IPS DF 4.7 (cell line): ENCODE measurements around the gene ARMS2.

Experiments used
- DNase-seq: peaks from one replicate; pipeline ENCODE4 v3.0.0-alpha.2; 2013; ENCODE audit warnings: low spot score; ENCODE audit errors: extremely low read depth

The ARMS2 gene

DNA sequence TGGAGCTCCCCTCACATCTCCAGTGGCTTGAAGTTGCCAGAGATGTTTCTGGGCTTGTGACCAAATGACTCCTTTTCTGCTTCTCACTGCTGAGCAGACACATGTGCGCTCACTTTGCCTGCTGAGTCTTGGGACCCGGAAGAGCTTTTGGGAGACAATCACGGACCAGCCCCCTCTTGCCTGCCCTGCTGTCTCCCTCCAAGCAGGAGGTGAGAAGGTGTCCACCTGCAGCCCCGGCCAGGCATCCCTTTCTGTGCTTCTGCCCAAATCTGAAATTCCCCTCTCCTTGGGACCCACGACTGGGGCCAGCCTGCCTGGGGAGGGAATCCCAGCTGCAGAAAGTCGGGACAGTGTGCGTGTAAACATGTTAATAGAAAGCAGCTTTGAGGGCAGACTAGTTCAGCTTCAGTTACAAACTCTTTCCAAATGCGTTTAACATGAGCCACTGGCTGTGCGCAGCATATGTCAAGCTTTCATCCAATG is 38.6 kb downstream of the ARMS2 start:
- DNase-seq, result no peak

DNA sequence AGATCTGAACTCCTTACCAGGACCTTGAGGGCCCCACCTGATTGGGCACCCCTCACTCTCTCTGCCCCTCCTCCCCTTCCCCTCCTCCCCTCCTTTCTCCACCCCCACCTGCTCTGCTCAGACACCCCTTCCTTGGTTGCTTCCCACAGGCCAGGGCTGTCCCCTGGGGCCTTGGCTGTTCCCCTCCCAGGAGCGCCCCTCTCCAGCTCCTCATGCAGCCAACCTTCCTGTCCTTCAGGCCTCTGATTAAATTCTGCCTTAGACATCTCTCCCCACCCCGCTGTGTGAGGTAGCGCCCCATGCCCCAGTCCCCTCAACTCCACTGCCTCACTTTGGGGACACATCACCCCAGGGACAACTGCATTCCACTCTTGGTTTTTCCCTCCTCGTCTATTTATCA is 39.3 kb downstream of the ARMS2 start:
- DNase-seq, result no peak

DNA sequence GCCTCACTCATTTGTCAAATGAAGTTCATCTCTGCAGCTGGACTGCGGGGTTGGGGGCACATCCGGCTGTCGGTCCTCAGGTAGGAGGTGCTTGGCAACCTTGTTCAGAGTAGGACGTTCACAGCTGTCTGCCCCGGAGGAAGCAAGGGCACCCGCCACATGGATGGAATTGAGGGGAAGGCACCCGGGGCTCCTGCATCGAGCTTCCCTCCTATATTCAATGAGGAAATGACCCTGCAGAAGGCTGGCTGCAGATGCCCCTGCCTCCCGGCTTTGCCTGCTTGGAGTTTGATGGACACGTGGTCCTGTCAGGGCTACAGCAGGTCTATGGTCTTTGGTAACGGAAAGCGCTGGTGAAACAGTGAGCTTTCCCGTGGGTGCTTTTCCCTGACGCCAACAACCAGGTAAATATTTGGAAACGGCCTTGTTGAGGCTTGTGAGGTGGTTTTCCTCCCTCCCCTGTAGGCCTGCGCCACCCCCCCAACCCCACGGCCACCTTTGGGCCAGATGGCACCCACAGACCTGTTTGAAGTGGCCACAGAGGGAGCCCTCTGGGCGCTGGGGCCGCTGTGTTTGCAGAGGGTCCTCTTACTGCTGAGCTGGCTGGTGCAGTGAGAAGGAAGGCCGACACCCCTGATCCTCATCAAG is 39.8 kb downstream of the ARMS2 start:
- DNase-seq, result no peak

DNA sequence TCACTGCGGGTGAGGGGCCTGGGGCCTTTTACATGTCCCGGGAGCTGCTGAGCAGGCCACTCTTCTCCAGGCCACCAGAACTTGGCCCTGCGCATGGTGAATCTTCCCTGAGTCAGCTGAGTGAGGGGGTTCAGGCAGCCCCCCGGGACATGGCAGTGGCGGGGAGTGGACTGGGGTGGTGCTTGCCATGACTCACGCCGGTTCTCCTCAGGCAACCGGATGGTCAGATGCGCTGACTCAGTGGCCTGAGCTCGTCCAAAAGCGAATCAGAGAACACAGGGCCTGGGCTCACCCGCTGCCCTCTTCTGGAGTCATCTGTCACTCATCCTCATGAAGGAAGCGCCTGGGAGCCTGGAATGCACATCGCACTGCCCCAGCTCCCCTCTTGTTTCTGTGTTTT is 40.4 kb downstream of the ARMS2 start:
- no peak for DNase-seq

DNA sequence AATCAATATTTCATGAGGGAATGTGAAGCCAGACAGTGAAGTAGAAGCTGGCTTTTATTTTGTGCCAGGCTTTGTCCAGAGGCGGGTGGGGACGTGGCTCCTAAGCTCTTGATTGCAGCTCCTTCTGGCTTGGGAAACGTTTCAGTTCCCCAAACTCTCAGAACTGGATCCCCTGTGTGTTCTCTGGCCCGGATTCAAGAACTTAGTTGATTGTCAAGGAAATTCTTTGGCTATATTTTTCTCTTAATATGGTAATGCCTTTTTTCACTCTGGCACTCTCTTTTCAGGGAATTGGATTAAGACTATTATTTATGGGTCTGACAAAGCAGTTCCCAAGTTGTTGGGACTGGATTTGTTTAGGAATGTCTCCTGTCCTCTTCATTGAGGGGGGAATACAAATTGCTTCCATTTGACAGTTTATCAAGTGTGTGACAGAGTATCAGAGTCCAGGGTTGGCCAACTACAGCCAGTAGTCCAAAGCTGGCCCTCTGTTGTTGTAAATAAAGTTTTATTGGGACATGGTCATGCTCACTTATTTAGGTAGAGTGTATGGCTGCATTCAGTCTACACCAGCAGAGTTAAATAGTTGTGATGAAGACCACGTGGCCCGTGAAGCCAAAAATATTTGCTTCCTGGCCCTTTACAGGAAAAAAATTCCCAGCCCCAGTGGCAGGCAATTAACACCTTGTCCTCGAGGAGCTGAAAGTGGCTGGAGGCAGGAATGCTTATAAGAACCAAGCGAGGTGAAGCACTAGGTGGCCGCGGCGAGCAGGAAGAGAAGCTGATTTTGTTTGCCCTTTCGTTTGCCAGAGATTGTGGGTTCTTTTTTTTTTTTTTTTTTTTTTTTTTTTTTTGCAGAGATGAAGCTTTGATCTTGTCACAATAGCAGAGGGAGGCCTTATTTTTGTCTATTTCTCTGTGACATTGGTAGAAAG is 41.2 kb downstream of the ARMS2 start:
- no peak for DNase-seq

DNA sequence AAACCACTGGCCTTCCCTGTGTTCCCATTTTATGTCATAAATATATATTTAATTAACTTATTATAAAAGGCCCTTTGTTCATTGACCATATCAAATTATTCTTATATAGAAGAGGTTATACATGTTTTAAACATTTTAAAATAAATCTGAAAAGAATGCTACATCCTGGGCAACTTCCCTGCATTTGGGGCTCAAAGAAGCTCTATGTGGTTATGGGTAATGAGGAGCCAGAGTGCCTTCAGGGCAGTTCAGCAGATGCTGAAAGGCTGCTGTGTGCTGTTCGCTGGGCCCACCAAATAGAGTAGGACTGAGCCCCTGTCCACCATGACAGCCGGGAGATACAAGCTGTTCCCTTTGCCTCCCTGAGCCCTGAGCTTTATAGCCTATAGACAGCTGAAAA is 42.8 kb downstream of the ARMS2 start:
- no peak for DNase-seq

DNA sequence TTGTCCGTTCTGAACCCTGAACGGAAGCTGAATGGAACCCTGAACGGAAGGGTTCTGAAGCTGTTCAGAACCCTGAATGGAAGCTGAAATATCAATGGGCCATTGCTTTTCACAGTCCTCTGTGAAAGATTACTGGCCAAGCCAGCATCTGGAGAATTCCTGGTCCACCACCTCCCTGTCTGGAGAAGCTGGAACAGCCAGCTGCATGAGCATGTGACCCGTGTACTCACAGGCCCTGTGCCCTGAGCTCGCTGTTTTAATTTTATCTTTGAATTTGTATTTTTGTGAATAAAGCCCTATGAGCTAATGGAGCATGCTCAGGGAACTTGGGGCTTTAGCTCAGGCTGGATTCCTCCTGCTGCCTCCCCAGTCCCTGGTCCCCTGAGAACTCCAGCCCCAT is 44.1 kb downstream of the ARMS2 start:
- no peak for DNase-seq

DNA sequence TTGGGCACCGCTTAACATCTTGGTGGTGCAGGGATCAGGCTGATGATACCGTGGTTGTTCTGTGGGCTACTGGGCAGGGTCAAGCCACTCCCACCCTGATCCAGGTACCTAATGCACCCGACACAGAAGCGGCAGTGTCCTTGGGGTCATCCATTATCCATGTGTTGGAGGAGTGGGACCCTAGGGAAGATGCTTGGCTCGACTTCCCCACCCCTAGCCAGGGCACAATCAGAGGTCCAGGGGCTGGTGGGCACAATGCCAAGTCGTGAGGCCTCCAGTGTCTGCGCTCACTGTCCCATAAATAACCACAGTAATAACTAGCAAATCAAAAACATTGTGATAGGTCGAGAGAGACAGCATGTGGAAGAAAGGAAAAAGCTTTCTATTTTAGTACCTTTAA is 44.6 kb downstream of the ARMS2 start:
- no peak for DNase-seq

DNA sequence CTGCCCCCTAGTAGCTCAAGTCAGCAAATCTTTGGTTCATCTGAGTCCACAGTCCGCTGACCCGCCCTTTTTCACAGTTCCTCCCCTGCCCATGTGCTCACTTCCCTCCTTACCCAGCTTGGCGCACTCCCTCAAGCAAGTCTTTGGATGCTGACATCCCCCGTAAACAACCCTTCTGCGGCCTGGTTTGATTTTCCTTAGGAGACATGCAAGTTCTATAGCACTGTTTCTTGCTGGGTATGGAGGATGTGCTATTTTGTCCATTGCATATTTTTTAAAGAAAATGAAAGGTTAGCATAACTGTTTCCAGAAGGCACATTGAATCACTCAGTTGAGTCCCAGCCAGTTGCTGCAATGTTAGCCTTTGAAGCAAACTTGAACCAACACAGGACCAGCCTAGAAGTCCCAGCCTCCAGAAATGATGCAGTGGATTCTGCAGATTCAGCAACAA is 45.1 kb downstream of the ARMS2 start:
- DNase-seq, result no peak

DNA sequence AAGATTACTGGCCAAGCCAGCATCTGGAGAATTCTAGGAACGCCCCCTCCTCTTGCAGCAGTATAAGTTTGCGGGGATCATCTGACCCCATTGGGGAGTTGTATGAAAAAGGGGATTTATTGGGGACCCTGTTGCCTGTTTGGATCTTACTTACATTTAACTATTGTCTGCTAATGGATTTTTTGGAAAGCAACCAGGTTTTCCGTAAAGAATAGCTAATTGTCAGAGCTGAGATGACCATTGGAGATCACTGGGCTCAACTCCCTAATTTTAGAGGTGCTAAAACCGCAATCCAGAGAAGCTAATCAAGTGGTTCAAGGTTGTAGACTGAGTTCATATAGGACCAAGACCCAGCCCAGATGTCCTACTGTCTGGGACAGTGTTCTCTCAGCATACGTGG is 45.7 kb downstream of the ARMS2 start:
- no peak for DNase-seq

DNA sequence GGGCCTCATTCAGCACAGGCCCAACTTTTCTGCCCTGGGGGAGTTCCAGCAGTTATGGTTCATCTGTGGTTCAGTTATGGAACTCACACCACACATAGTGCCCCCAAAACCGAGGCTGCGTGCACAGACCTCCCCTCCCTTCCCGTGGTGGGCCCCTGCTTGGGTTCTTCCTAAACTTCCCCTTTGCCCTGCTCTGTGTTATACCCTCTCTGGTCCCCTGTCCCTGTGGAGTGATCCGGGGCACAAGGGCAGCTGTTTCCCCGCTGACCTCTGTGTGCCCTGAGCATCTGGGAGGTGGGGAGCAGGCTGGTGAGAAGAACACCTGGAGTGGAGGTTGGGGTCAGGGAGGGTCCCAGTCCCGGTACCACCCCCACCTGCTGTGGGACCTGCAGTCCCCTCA is 46.3 kb downstream of the ARMS2 start:
- no peak for DNase-seq

DNA sequence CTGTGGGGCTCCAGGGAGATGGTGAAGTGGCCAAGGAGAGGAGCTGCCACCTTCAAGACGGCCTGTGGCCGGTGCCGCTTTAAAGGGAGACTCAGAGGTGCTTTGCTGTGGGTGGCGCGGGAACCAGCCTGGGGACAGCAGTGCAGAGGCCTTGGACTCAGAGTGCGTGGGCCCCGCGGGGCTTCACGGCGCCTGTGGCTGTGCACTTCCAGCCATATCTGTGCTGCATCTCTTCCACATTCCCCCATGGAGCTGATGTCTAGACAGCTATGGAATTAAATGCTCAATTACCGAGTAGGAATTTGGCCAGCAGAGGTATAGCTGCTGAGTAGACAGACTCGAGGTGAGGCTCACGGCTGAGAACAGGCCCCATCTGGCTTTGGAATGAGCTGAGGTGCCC is 48.6 kb downstream of the ARMS2 start:
- no peak for DNase-seq

DNA sequence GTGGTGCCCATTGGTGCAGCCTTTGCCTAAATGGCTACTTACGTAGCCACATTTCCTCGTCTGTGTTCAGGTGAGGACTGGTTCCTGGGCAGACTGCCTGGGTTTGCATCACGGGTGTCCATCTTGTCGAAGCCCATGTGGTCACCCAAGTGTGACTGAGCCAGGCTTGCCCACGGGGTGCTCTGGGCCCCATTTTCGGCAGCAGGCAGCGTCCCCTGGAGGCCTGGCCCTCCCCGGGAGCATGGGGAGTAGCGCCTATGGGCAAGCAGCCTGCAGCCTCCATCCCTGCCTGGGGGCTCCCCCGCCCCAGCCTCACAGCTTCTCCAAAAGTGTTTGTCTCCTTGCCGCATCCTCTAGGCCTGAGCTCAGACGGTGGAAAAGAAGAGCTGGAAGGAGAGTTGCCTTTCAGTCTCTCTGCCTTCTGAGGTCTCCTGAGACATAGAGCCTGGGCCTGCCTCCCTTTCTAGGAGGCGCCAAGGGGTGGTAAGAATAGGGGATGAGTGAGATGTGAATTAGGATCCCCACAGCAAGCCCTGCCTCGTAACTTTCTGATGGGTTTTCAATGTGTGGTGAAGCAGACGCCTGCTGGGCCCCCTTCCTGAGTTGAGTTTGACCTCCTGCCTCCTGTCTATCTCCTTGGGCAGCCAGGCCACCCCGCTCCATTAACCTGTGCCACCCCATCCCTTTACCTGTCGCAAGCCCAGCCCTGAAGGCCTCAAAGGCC is 49.6 kb downstream of the ARMS2 start:
- DNase-seq, result no peak

DNA sequence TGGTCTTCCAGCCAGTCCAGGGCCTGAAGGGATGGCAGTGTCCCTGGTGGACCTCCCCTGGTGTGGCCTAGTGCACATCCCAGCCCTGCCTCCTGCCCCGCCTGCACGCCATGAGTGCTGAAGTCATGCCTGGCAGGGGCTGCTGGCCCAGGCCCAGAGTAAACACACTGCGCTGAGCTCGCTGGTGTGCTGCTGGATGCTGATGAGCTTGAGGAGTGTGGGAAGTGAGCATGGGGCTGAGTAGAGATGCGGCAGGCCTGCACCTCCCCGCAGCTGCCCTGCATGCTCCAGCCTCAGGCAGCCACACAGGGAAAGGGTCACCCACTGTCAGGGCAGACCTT is 50.1 kb downstream of the ARMS2 start:
- DNase-seq, result no peak

DNA sequence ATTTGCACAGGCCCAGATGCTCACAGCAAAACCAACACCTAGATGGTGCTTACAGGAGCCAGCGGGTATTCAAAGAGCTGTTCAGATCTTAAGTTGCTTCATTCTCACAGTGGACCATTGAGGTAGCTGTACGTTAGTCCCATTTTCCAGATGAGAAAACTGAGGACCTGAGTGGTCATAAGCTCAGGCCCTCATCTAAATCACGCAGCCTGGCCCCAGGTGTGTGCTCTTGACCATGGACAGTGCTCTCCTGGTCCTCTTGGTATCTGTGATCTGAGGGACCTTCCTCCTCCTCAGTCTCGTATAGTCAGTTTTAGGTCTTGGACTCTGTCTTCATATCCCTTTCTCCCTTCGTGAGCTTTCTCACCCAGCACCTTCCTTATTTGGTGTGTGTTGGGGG is 50.6 kb downstream of the ARMS2 start:
- DNase-seq, result no peak

DNA sequence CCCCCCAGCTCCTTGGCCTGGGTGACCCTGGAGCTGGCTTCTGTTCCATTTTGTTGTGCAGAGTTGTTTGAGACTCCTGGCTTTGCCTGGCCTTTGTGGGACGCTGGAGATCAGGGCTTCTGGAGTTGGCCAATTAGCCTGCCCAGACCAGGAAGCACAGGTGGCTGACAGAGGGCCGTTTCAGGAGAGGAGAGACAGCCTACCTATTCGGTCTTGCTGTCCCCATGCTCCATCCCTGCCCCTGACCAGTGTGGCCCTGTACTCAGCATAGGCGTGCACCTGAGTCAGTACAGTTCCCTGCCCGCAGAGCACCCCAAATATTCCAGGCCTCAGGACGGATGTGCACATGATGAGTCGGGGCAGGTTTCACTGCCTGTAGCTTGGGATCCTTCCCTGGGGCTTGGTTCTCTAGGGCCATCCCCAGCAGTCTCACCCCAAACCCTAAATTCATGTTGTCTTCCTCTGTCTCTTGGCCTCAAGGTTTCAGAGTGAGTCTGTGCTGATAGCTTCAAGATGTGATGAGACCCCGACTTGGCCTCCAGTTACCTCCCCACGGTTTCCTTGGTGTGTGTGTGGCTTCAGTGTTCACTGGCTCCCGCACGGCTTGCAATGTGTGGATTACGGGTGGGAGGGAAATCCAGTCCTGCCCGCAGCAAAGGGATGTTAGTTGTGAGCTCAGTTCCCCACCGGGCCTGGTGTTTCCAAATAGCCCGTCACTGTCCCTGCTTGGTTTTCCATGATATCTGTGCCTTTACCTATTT is 51.6 kb downstream of the ARMS2 start:
- DNase-seq, result no peak
